ENCODE data around the gene LCP1.
"Not testable (repeated sequence)": the region's sequence is repeated elsewhere in the genome, so short reads cannot be mapped to it uniquely, and the experiment has no call there.

The LCP1 gene

DNA sequence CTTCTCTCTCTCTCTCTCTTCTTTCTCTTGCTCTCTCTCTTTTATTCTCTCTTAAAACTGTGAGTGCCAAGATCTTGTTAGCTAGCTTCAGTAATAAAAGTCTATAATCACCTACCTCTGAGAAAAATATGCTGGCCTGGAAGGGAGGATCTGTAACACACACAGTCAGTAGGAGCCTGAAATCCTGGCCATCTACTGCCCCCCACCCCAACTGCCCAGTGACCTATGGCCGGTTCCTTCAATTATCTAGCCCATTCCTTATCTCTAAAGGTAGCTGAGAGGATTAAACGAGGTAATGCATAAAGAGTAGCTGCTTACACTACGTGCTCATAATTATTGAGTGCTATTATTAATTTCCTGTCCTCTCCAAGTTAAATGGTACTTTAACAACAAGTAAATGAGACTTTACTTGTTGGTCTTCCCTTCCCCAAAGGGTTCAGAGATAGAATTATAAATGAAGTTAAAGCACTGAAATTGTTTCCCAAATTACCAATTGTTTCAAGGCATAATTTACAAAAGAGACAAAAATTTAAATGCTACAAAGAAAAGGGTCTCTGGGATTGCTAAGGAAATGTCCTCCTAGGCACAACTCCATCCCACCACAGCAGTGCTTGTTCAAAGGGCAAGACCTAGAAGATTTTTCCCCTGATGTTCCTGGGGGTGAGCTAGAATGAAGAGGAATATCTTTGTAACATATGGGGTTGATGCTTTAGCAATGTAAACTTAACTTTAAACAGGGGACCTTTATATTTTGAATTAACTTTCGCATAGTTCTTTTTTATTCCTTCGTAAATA is 1.8 kb downstream of the LCP1 start:
- DNase-seq = no peak

- no peak for DNase-seq
These were observed 2.5 kb downstream of the LCP1 start for GRCh38 chr13:46179491-46179908.

- no peak for DNase-seq
These were observed 3.2 kb downstream of the LCP1 start for GRCh38 chr13:46178821-46179220.

GRCh38 chr13:46178143-46178542 is 3.8 kb downstream of the LCP1 start:
- no peak for DNase-seq

GRCh38 chr13:46176756-46177155 is 5.2 kb downstream of the LCP1 start:
- DNase-seq = no peak

GRCh38 chr13:46173656-46174055 is 8.3 kb downstream of the LCP1 start:
- DNase-seq = no peak

DNA sequence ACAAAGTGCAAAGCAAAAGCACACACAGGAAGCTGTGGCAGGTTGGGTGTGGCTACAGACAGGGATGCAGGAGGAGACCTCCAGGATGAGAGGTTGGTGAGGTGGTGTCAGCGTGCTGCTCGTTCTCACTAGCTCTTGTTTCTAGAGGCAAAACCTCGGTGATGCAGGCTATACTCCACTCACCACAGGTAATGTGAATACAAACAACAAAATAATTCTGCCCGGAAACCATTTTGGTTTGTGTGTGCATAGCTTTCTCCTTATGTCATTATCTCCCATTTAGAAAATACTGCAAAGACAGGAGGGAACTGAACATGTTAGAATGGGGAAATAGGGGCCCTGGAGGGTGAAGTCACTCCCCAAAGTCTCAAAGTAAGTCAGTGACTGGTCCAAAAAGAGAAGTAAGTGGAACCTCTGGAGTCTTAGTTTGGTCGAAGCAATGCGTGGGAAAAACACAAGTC is 9.4 kb downstream of the LCP1 start:
- no peak for DNase-seq

GRCh38 chr13:46171739-46172138 is 10.2 kb downstream of the LCP1 start:
- no peak for DNase-seq

GRCh38 chr13:46171217-46171616 is 10.8 kb downstream of the LCP1 start:
- no peak for DNase-seq

DNA sequence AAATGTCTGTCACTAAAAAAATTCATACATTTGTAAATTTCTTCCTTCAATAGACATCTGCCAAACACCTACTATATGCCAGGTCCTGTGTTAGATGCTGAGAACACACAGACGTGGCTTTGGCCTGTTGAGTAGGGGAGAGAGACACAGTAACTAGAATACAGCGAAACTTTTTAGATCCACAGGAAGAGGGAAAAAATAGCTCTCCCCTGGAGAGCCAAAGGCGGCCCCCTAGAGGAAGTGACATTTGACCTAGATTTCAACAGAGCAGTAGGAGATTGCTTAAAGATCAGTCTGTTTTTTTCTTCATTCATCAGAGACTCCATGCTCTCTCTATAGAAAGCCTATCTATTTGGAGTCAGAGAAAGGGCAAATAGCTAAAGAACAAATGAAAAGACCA is 11.3 kb downstream of the LCP1 start:
- no peak for DNase-seq

GRCh38 chr13:46170268-46170667 is 11.7 kb downstream of the LCP1 start:
- no peak for DNase-seq

- no peak for DNase-seq
These were observed 12.2 kb downstream of the LCP1 start for GRCh38 chr13:46169758-46170157.

DNA sequence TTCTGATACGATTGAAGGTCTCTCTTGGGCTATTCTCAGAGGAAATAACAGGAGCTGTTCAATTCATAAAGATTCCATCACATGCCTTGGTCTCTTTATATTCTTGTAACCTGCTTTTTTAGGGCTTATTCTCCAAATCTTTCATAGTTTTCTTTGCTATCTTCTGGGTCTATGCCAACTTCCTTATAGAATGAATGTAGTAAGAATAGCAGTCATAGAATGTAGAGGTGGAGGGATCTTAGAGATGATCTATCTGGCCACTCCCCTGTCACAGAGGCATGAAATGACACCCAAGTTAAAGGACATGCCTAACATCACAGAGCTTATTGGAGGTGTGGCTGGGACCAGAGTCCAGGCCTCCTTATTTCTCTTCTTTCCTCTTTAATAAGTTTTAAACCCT is 13.2 kb downstream of the LCP1 start:
- DNase-seq = no peak

- no peak for DNase-seq
These were observed 13.6 kb downstream of the LCP1 start for GRCh38 chr13:46168341-46168740.

DNA sequence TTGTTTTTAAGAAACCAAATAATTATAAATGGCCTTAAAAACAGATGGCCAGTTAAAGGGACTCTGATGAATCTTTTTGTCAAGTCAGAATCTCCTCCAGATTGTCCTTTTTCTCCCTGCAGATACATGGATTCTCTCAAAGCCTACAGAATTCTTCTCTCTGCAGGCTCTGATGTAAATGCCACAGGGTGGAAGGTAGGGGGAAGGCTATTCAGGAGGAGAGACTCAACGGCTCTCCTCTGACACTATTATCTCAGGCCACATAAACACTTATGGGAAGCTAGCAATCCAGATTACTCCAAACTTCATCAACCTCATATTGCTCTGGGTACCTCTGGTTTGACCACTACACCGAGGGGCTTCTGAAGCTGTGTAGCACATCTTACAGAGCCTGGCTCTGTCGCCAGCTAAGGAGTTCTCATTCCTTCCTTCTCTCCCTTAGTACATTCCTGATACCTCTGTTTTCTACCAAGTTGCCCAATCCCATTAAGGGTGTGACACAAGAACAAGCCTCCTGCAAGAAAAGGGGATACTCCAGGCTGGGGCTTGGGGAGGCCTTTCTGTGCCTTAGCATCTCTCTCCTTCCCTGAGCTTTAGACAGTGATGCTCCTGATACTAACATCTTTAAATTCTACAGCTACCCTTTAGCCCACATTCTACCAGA is 14.9 kb downstream of the LCP1 start:
- no peak for DNase-seq

DNA sequence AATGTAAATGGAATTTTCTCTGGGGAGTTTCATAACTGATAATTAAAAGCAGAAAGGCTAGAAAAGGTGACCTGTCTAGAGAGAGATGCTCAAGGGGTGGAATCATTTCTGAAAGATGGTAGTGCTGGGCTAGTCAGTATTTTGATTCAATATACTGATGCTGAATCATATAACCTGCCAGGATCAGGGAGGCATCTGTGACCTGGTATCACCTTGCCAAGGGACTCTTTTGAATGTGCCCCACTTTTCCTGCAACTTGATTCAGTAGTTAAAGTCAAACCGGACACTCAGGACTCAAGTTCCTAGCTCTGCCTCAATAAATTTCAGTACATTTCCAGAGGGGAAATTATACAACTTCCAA is 15.8 kb downstream of the LCP1 start:
- DNase-seq = no peak

- DNase-seq = no peak
These were observed 16.3 kb downstream of the LCP1 start for GRCh38 chr13:46165485-46166223.

DNA sequence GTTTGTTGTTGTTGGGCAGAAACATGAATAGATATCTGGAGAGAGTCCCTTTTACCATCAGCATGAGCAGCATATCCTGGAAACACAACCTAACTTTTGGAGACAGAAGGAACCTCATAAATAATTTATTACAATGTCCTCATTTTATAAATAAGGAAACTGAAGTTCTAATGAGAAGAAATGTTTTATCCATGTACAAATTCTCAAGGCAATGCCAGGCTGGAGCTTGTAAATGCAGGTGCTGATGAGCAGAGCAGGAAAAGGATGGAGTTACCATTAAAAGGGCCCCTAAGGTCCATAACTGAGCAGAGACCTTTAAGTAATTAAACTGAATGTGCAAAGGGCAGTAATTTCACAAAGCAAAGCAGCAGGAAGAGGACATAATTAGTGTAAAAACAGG is 17.3 kb downstream of the LCP1 start:
- DNase-seq = no peak

DNA sequence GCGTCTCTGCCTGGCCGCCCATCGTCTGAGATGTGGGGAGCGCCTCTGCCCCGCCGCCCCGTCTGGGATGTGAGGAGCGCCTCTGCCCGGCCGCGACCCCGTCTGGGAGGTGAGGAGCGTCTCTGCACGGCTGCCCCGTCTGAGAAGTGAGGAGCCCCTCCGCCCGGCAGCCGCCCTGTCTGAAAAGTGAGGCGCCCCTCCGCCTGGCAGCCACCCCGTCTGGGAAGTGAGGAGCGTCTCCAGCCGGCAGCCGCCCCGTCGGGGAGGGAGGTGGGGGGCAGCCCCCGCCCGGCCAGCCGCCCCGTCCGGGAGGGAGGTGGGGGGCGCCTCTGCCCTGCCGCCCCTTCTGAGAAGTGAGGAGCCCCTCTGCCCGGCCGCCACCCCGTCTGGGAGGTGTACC is 19.2 kb downstream of the LCP1 start:
- not testable (repeated sequence) for DNase-seq

GRCh38 chr13:46160471-46161066 is 21.4 kb downstream of the LCP1 start:
- DNase-seq = no peak

GRCh38 chr13:46160065-46160464 is 21.9 kb downstream of the LCP1 start:
- DNase-seq = no peak

- no peak for DNase-seq
These were observed 23.0 kb downstream of the LCP1 start for GRCh38 chr13:46158983-46159382.

DNA sequence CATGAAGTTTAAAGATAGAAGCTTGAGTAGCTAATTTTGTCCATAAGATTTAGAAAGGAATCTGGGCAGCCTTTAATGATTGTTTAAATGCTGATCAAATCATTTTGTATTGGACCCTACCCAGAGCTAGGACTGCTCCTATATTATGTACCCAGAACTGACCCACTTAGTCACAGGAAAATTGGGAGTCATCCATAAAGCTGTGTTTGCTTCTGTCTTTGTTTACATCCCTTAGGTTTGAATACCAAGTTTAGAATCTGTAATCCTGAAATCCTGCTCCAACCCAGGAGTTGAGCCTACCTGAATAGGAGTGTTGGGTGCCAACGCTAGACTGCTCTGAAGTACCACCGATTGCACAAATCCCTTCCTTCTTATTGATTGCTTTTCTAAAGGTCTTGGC is 23.8 kb downstream of the LCP1 start:
- DNase-seq = no peak

Data from right forelimb (tissue), 1 donor.